Left lung (tissue), 10 donors: ENCODE measurements around the gene CSRNP3. TPM values are rescaled to one million over a fixed set of nuclear protein-coding genes. Genes with fewer than 3 reads are reported as not detected.
A peak's percentile ranks its signal among the peaks of the same experiment; 100 is the strongest.

Experiments
- ATAC-seq: fragments of 200-7000 bp; cut with Tn5 transposase; one replicate; pipeline ENCODE4 v1.9.1; 2020; ENCODE audit warnings: moderate library complexity
- DNase-seq, 4 donors: peaks; one replicate each; pipeline ENCODE4 v3.0.0-alpha.2; 2013 to 2020
- H3K27ac ChIP-seq, 2 donors: fragments of 200-600 bp; sonication (generic) in 1 of 2; one replicate each; pipeline versions ENCODE4 v1.5.0 to v1.8.0; 2020 to 2021
- H3K27me3 ChIP-seq, 2 donors: fragments of 200-600 bp; sonication (generic) in 1 of 2; one replicate each; pipeline versions ENCODE4 v1.5.0 to v1.8.0; 2020 to 2021
- H3K36me3 ChIP-seq, 2 donors: fragments of 200-600 bp; sonication (generic) in 1 of 2; one replicate each; pipeline versions ENCODE4 v1.5.0 to v1.8.0; 2020 to 2021
- H3K4me1 ChIP-seq, 2 donors: fragments of 200-600 bp; one replicate each; pipeline ENCODE4 v1.8.0; 2021
- H3K4me3 ChIP-seq, 2 donors: fragments of 200-600 bp; sonication (generic) in 1 of 2; one replicate each; pipeline versions ENCODE4 v1.5.0 to v1.8.0; 2020 to 2021; ENCODE audit warnings: mild to moderate bottlenecking in 1 of 2
- H3K9me3 ChIP-seq, 2 donors: fragments of 200-600 bp; sonication (generic) in 1 of 2; one replicate each; pipeline versions ENCODE4 v1.5.0 to v1.8.0; 2020 to 2021
- CTCF ChIP-seq, 2 donors: fragments of 200-600 bp; sonication (generic) in 1 of 2; IDR thresholded peaks; one replicate each; pipeline versions ENCODE4 v1.5.0 to v1.8.0; 2021; ENCODE audit warnings: antibody characterized with exemption in 2 of 2
- intact Hi-C, 2 donors: fragments of 100-400 bp; cut with DNase I; formaldehyde crosslinking; loops; one replicate each; pipeline versions ENCODE4 v1.11.2 to v1.14.2; 2022
- polyA plus RNA-seq, 6 donors: library from polyadenylated mRNA; unstranded; fragments of 120-200 nt; gene quantifications; one replicate each; pipeline ENCODE4 v1.2.1, GENCODE V29; 2013; ENCODE audit not compliant: insufficient read length in 6 of 6
- total RNA-seq, 2 donors: library from RNA; stranded (reverse); fragmentation: NEBNext Ultra II Directional; extraction: Animal tissue kit (Norgen Biotek cat#: 25700); gene quantifications; one replicate each; pipeline ENCODE4 v1.2.1, GENCODE V29; 2021
- donor health status: DM: no; HTN: yes; CAD: no.
- donor health status: DM: no; HTN: no; CAD: no.

Gene CSRNP3
- total and polyA plus RNA-seq, 8 donors, result 1.5 to 11.4 (median 8.3) TPM

GRCh38 chr2:165697748-165698443 is 228.4 kb downstream of the CSRNP3 start:
- H3K9me3 ChIP-seq, result no peaks in the 10 kb centered on the region
- no peak overlapping the region for H3K4me3 ChIP-seq
- intact Hi-C loops, result no loop called here
- no peaks in the 10 kb centered on the region for H3K27me3 ChIP-seq
- TF ChIP-seq CTCF (IDR thresholded peaks at IDR 0.05), result no peak
- no peak for ATAC-seq
- H3K36me3 ChIP-seq, result no peaks in the 10 kb centered on the region
- no peak for DNase-seq
- no peaks in the 10 kb centered on the region for H3K4me1 ChIP-seq
- H3K27ac ChIP-seq, result no peak overlapping the region

- H3K27ac ChIP-seq, result no peak overlapping the region
- ATAC-seq (peak; percentile 93), DNase-seq (peak in 2 of 4 donors; percentile 53 to 65)
- no peak overlapping the region for H3K4me3 ChIP-seq
- intact Hi-C loops, result no loop called here
- H3K4me1 ChIP-seq, result no peaks in the 10 kb centered on the region
- peak; percentile 17 to 26 for TF ChIP-seq CTCF (IDR thresholded peaks at IDR 0.05)
- no peaks in the 10 kb centered on the region for H3K36me3 ChIP-seq
- no peaks in the 10 kb centered on the region for H3K27me3 ChIP-seq
- no peaks in the 10 kb centered on the region for H3K9me3 ChIP-seq
Measured at GRCh38 chr2:165698444-165698884, 229.0 kb downstream of the CSRNP3 start.

- intact Hi-C loops, result loop anchor here in 1 of 2 donors (5.0 kb wide), 1 partner anchor 298 kb away; no protein-coding TSS in a partner anchor
- no peaks in the 10 kb centered on the region for H3K9me3 ChIP-seq
- TF ChIP-seq CTCF (IDR thresholded peaks at IDR 0.05), result no peak
- H3K27ac ChIP-seq, result no peak overlapping the region
- no peak overlapping the region for H3K4me3 ChIP-seq
- no peaks in the 10 kb centered on the region for H3K27me3 ChIP-seq
- no peaks in the 10 kb centered on the region for H3K36me3 ChIP-seq
- ATAC-seq (no peak), DNase-seq (no peak)
- H3K4me1 ChIP-seq, result no peaks in the 10 kb centered on the region
Measured at GRCh38 chr2:165699946-165700345, 230.4 kb downstream of the CSRNP3 start.

- DNase-seq (no peak), ATAC-seq (no peak)
- H3K36me3 ChIP-seq, result no peaks in the 10 kb centered on the region
- intact Hi-C loops, result loop anchor here in 1 of 2 donors (5.0 kb wide), 1 partner anchor 298 kb away; no protein-coding TSS in a partner anchor
- TF ChIP-seq CTCF (IDR thresholded peaks at IDR 0.05), result no peak
- no peaks in the 10 kb centered on the region for H3K27me3 ChIP-seq
- no peak overlapping the region for H3K27ac ChIP-seq
- H3K4me3 ChIP-seq, result no peak overlapping the region
- no peaks in the 10 kb centered on the region for H3K9me3 ChIP-seq
- H3K4me1 ChIP-seq, result no peaks in the 10 kb centered on the region
Measured at GRCh38 chr2:165700531-165700930, 231.0 kb downstream of the CSRNP3 start.

GRCh38 chr2:165701147-165701546 is 231.6 kb downstream of the CSRNP3 start:
- Histone ChIP-seq H3K4me3 (no peak overlapping the region), H3K4me1 (no peaks in the 10 kb centered on the region), H3K36me3 (no peaks in the 10 kb centered on the region), H3K27me3 (no peaks in the 10 kb centered on the region), H3K9me3 (no peaks in the 10 kb centered on the region), H3K27ac (no peak overlapping the region)
- no peak for TF ChIP-seq CTCF (IDR thresholded peaks at IDR 0.05)
- intact Hi-C loops, result loop anchor here in 1 of 2 donors (5.0 kb wide), 1 partner anchor 299 kb away; no protein-coding TSS in a partner anchor
- DNase-seq (no peak), ATAC-seq (no peak)
